Coronary artery (tissue), 2 donors: ENCODE results near the gene OSGEPL1.
A peak's percentile ranks its signal among the peaks of the same experiment; 100 is the strongest.
"Not testable (repeated sequence)": the region's sequence is repeated elsewhere in the genome, so short reads cannot be mapped to it uniquely, and the experiment has no call there.

ENCODE experiments used
- DNase-seq: peaks from one replicate; pipeline ENCODE4 v3.0.0-alpha.2; 2017; ENCODE audit warnings: low spot score
- H3K27ac ChIP-seq, 2 donors: fragments of 200-600 bp; sonication (generic); one replicate each; pipeline ENCODE4 v1.5.1; 2016 to 2019
- H3K4me3 ChIP-seq: fragments of 200-600 bp; sonication (generic); 2 replicates; pipeline ENCODE4 v1.5.1; 2016; ENCODE audit warnings: mild to moderate bottlenecking, moderate library complexity
- TF ChIP-seq, protein P1 (sequence below): fragments of 200-600 bp; sonication (generic); IDR thresholded peaks from one replicate; pipeline ENCODE4 v1.5.1; 2019; ENCODE audit warnings: antibody characterized with exemption

Gene OSGEPL1

DNA sequence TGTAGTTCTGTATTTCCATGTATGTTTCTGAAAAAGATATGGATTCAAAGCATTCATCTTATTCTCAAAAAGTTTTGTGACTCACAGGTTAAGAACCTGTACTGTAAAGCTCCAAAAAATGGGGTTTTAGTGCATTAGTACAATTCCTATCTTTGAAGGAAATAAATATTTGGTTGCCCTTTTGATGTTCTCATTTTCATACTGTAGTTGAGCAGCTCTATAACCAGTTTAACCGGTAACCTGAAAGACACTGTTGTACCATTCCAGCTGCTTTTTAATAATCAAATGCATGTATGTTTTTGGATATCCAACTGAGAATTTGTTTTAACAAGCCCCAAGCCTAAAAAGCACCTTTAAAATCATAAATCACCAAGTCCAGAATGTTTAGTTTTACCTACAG lies 9.6 kb upstream of the OSGEPL1 start:
- TF ChIP-seq, protein P1, sequence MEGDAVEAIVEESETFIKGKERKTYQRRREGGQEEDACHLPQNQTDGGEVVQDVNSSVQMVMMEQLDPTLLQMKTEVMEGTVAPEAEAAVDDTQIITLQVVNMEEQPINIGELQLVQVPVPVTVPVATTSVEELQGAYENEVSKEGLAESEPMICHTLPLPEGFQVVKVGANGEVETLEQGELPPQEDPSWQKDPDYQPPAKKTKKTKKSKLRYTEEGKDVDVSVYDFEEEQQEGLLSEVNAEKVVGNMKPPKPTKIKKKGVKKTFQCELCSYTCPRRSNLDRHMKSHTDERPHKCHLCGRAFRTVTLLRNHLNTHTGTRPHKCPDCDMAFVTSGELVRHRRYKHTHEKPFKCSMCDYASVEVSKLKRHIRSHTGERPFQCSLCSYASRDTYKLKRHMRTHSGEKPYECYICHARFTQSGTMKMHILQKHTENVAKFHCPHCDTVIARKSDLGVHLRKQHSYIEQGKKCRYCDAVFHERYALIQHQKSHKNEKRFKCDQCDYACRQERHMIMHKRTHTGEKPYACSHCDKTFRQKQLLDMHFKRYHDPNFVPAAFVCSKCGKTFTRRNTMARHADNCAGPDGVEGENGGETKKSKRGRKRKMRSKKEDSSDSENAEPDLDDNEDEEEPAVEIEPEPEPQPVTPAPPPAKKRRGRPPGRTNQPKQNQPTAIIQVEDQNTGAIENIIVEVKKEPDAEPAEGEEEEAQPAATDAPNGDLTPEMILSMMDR, result no peak
- H3K4me3 ChIP-seq, result no peak overlapping the region
- no peak for DNase-seq

DNA sequence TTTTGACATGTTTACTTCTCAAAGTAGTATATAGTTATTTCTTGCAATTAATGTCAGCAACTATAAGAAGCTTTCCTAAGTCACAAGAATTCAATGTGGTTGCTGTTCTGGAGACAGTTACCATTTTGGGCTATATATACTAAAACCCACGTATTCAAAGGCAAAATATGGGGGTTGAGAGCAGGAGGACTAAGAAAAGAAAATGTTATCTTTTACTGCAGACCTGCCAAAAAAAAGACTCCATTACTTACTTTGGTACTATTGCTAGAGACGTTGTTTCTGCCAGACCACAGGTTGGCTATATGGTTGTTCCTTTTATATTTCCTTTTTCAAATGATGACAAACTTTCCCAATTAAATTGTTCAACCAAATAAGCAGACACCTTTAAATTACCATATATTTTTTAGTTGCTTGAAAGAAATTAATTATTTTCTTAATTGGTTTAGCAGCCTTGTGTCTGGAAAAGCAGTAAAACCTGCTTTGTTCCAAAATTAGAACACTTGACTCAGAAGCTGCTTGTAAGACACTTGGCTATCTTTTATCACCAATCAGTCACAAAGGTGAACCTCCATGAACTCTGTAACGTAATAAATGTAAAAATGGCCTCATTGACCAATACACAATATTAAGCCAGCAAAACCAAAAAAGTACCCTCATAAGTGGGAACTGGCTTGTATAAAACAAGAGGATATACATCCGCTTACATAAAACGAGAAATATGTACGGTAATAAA lies 8.2 kb upstream of the OSGEPL1 start:
- Histone ChIP-seq H3K4me3 (no peak overlapping the region), H3K27ac (no peak overlapping the region)
- DNase-seq, result no peak
- TF ChIP-seq, protein P1, result no peak

More for the DNA sequence above, 9.6 kb upstream of the OSGEPL1 start:
- H3K27ac ChIP-seq, result no peak overlapping the region

DNA sequence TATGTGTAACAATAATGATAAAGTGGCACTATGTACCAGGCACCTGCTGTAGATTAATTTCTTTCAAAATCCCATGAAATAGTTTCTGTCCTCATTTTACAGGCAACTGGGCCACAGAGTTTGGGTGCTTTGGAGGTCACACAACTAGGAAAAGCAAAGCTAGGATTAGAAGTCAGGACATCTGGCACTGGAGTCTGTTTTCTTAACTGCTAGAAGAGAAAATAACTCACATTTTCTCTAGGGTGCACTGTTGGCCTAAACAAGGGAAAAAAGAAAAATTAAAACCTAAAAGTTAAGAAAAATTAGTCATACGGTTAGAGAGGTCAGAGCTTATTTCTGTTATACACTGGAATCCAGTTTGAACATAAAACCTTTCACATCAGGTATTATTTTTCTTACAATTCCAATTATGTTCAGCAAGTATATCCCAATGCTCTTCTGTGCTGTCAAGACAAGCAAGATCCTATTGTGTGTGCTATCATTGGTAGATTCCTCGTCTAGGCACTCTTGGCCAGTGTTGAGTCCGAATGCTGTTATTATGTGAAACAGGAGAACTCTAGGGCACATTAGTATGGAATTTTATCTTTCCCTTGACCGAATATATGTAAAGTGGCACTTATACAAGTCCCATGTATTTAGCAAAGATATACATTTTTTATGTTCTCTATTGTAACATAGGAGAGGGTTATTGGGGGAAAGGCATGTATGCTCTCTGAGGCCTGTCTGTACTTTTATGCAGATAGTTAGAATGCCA lies 1.5 kb upstream of the OSGEPL1 start:
- Histone ChIP-seq H3K27ac (no peak overlapping the region), H3K4me3 (no peak overlapping the region)
- TF ChIP-seq, protein P1, result no peak
- no peak for DNase-seq

DNA sequence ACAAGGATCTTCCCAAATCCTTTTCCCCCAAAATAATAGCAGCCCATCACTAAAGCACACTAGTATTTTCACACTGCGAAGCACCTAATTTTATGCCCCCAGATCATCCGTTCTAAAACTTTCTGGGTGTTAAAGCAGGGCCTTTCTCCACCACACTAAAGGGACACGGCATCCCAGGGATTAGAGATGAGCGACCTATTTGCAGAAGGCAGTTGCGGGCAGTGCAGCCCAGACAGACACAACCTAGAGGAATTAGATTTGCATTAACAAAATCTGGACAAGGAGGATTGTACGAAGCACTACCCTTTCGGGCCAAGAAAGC lies 402 bp downstream of the OSGEPL1 start:
- Histone ChIP-seq H3K4me3 (peak overlapping the region; percentile 93), H3K27ac (peak overlapping the region; percentile 67 to 93)
- no peak for DNase-seq
- TF ChIP-seq, protein P1, result no peak

DNA sequence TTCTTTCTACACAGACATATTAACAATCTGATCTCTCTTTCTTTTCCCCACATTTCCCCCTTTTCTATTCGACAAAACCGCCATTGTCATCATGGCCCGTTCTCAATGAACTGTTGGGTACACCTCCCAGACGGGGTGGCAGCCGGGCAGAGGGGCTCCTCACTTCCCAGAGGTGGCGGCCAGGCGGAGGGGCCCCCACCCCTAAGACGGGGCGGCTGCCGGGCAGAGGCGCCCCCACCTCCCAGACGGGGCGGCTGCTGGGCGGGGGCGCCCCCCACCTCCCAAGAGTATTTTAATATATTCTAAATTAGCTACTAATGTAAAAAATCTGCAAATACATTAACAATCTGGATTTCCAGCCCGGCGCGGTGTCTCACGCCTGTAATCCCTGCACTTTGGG lies 2.4 kb downstream of the OSGEPL1 start:
- not testable (repeated sequence) for H3K4me3 ChIP-seq, DNase-seq, H3K27ac ChIP-seq

DNA sequence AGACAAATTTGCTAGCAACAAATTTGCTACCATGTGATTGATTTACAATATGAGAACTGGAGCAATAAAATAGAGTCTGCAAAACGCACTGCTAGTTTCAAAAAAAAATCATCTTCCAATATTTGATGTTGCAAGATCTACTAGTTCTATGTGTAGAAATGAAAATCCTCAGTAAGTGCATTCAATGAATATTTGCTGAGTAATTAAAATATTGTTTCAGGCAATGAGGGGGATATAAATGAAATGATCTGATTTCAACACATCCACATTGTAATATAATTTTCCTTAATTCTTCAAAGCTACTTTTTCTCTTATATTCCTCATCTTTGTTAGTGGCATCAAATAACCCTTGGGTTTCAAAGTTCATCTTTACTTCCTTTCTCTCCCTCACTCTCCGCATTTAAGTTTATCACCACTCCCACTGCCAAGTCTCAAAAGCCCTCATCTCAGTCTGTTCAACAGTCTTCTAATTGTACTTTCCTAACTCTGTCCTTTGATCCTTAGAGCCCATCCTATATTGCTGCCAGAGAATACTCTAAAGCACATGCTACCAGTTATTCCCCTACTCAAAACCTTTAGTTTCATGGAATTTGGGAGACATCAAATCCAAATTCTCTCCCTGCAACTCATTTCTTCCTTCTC lies 6.2 kb downstream of the OSGEPL1 start:
- Histone ChIP-seq H3K27ac (no peak overlapping the region), H3K4me3 (no peak overlapping the region)
- TF ChIP-seq, protein P1, result no peak
- no peak for DNase-seq

DNA sequence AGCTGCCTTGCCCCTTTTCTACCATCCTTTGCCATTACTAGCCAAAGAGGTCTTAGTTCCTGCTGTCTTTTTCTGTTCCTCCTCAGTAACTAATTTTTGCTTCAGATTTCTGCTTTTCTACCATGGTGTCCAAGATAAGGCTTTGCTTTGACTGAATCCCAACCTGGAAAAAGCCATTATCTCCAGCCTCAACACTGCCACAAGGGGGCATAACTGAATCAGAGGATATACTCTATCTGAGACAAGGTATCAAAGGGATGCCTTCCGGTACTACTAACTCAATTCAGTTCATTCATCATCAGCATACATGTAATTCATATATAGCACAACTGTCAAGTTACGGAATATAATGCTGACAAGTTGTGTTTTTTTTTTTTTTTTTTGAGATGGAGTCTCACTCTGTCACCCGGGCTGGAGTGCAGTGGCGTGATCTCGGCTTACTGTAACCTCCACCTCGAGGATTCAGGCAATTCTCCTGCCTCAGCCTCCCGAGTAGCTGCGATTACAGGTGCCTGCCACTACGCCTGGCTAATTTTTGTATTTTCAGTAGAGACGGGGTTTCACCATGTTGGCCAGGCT lies 11.4 kb downstream of the OSGEPL1 start:
- TF ChIP-seq, protein P1, result no peak
- no peak for DNase-seq
- no peak overlapping the region for H3K4me3 ChIP-seq
- no peak overlapping the region for H3K27ac ChIP-seq
